ENCODE measurements around the gene SAMD4A. TPM values are rescaled to one million over a fixed set of nuclear protein-coding genes. Genes with fewer than 3 reads are reported as not detected.

Gene SAMD4A
- total RNA-seq, 1 experiment from 2014 or later, result 77.2 TPM

- Histone ChIP-seq H3K79me2 (ENCODE audit: low read length) (peaks cover 7% of the 10 kb centered on the region; the same call in 1 of the 2 replicates), H3K36me3 (ENCODE audit: insufficient read depth, low read length) (peaks cover 68% of the 10 kb centered on the region), H4K20me1 (ENCODE audit: insufficient read depth, low read depth, low read length) (no peaks in the 10 kb centered on the region), H3K27ac (ENCODE audit: low read length) (peak overlapping the region; percentile 97), H3K9ac (ENCODE audit: low read length) (no peak overlapping the region), H3K4me1 (ENCODE audit: low read length) (peaks cover 73% of the 10 kb centered on the region), H3K4me2 (ENCODE audit: low read depth, low read length, poor library complexity, severe bottlenecking) (peak overlapping the region; percentile 60), H3K27me3 (ENCODE audit: low read length) (no peaks in the 10 kb centered on the region), H3K9me3 (ENCODE audit: low read length) (no peaks in the 10 kb centered on the region), H3K9me2 (replicated peaks; ENCODE audit: insufficient read depth, low read length) (no peaks in the 10 kb centered on the region), H2AFZ (ENCODE audit: low read length) (no peak overlapping the region), H3K4me3 (ENCODE audit: low read length) (no peak overlapping the region)
- DNase-seq, result no peak
These were observed 203.3 kb downstream of the SAMD4A start for GRCh38 chr14:54769951-54770863.

GRCh38 chr14:54771411-54772027 is 204.6 kb downstream of the SAMD4A start:
- H3K4me1 ChIP-seq (ENCODE audit: low read length), result peaks cover 86% of the 10 kb centered on the region
- H3K27me3 ChIP-seq (ENCODE audit: low read length), result no peaks in the 10 kb centered on the region
- H3K27ac ChIP-seq (ENCODE audit: low read length), result peak overlapping the region; percentile 97
- peak overlapping the region; percentile 50 for H3K9ac ChIP-seq (ENCODE audit: low read length)
- no peaks in the 10 kb centered on the region for H4K20me1 ChIP-seq (ENCODE audit: insufficient read depth, low read depth, low read length)
- no peak for DNase-seq
- H3K9me3 ChIP-seq (ENCODE audit: low read length), result no peaks in the 10 kb centered on the region
- H3K9me2 ChIP-seq (replicated peaks; ENCODE audit: insufficient read depth, low read length), result no peaks in the 10 kb centered on the region
- peaks cover 7% of the 10 kb centered on the region; the same call in 1 of the 2 replicates for H3K79me2 ChIP-seq (ENCODE audit: low read length)
- H3K4me2 ChIP-seq (ENCODE audit: low read depth, low read length, poor library complexity, severe bottlenecking), result peak overlapping the region; percentile 60
- peak overlapping the region; percentile 23; the same call in 1 of the 2 replicates for H3K4me3 ChIP-seq (ENCODE audit: low read length)
- H3K36me3 ChIP-seq (ENCODE audit: insufficient read depth, low read length), result peaks cover 59% of the 10 kb centered on the region
- no peak overlapping the region for H2AFZ ChIP-seq (ENCODE audit: low read length)

GRCh38 chr14:54772451-54772881 is 205.5 kb downstream of the SAMD4A start:
- DNase-seq, result no peak
- no peaks in the 10 kb centered on the region for H3K9me3 ChIP-seq (ENCODE audit: low read length)
- H3K9ac ChIP-seq (ENCODE audit: low read length), result peak overlapping the region; percentile 50
- peaks cover 58% of the 10 kb centered on the region for H3K36me3 ChIP-seq (ENCODE audit: insufficient read depth, low read length)
- peaks cover 96% of the 10 kb centered on the region for H3K4me1 ChIP-seq (ENCODE audit: low read length)
- H3K4me2 ChIP-seq (ENCODE audit: low read depth, low read length, poor library complexity, severe bottlenecking), result peak overlapping the region; percentile 60
- H2AFZ ChIP-seq (ENCODE audit: low read length), result no peak overlapping the region
- H4K20me1 ChIP-seq (ENCODE audit: insufficient read depth, low read depth, low read length), result no peaks in the 10 kb centered on the region
- H3K79me2 ChIP-seq (ENCODE audit: low read length), result peaks cover 15% of the 10 kb centered on the region
- H3K27ac ChIP-seq (ENCODE audit: low read length), result peak overlapping the region; percentile 97
- peak overlapping the region; percentile 23 for H3K4me3 ChIP-seq (ENCODE audit: low read length)
- no peaks in the 10 kb centered on the region for H3K27me3 ChIP-seq (ENCODE audit: low read length)
- no peaks in the 10 kb centered on the region for H3K9me2 ChIP-seq (replicated peaks; ENCODE audit: insufficient read depth, low read length)

- H3K9me2 ChIP-seq (replicated peaks; ENCODE audit: insufficient read depth, low read length), result no peaks in the 10 kb centered on the region
- peak overlapping the region; percentile 2; the same call in 1 of the 2 replicates for H2AFZ ChIP-seq (ENCODE audit: low read length)
- peak overlapping the region; percentile 50 for H3K9ac ChIP-seq (ENCODE audit: low read length)
- H3K4me2 ChIP-seq (ENCODE audit: low read depth, low read length, poor library complexity, severe bottlenecking), result peak overlapping the region; percentile 60
- peak; percentile 90 for DNase-seq
- peak overlapping the region; percentile 97 for H3K27ac ChIP-seq (ENCODE audit: low read length)
- no peaks in the 10 kb centered on the region for H3K9me3 ChIP-seq (ENCODE audit: low read length)
- no peaks in the 10 kb centered on the region for H3K27me3 ChIP-seq (ENCODE audit: low read length)
- H3K79me2 ChIP-seq (ENCODE audit: low read length), result peaks cover 22% of the 10 kb centered on the region
- peak overlapping the region; percentile 23; the same call in 1 of the 2 replicates for H3K4me3 ChIP-seq (ENCODE audit: low read length)
- peaks cover 59% of the 10 kb centered on the region for H3K36me3 ChIP-seq (ENCODE audit: insufficient read depth, low read length)
- peaks cover 100% of the 10 kb centered on the region for H3K4me1 ChIP-seq (ENCODE audit: low read length)
- H4K20me1 ChIP-seq (ENCODE audit: insufficient read depth, low read depth, low read length), result no peaks in the 10 kb centered on the region
These were observed 206.5 kb downstream of the SAMD4A start for GRCh38 chr14:54773171-54774006.

- Histone ChIP-seq H3K27me3 (ENCODE audit: low read length) (no peaks in the 10 kb centered on the region), H3K4me3 (ENCODE audit: low read length) (peak overlapping the region; percentile 54; the same call in 1 of the 2 replicates), H2AFZ (ENCODE audit: low read length) (no peak overlapping the region), H3K9me2 (replicated peaks; ENCODE audit: insufficient read depth, low read length) (no peaks in the 10 kb centered on the region), H4K20me1 (ENCODE audit: insufficient read depth, low read depth, low read length) (no peaks in the 10 kb centered on the region), H3K36me3 (ENCODE audit: insufficient read depth, low read length) (peaks cover 65% of the 10 kb centered on the region), H3K27ac (ENCODE audit: low read length) (peak overlapping the region; percentile 97), H3K4me2 (ENCODE audit: low read depth, low read length, poor library complexity, severe bottlenecking) (peak overlapping the region; percentile 75), H3K9ac (ENCODE audit: low read length) (peak overlapping the region; percentile 75), H3K4me1 (ENCODE audit: low read length) (peaks cover 100% of the 10 kb centered on the region), H3K79me2 (ENCODE audit: low read length) (peaks cover 24% of the 10 kb centered on the region), H3K9me3 (ENCODE audit: low read length) (no peaks in the 10 kb centered on the region)
- no peak for DNase-seq
These were observed 207.9 kb downstream of the SAMD4A start for GRCh38 chr14:54774824-54775223.

- H3K36me3 ChIP-seq (ENCODE audit: insufficient read depth, low read length), result peaks cover 65% of the 10 kb centered on the region
- peaks cover 24% of the 10 kb centered on the region for H3K79me2 ChIP-seq (ENCODE audit: low read length)
- H3K4me2 ChIP-seq (ENCODE audit: low read depth, low read length, poor library complexity, severe bottlenecking), result peak overlapping the region; percentile 75
- H2AFZ ChIP-seq (ENCODE audit: low read length), result no peak overlapping the region
- no peaks in the 10 kb centered on the region for H3K9me2 ChIP-seq (replicated peaks; ENCODE audit: insufficient read depth, low read length)
- H3K27me3 ChIP-seq (ENCODE audit: low read length), result no peaks in the 10 kb centered on the region
- peak overlapping the region; percentile 54 for H3K4me3 ChIP-seq (ENCODE audit: low read length)
- H3K27ac ChIP-seq (ENCODE audit: low read length), result peak overlapping the region; percentile 97
- peak; percentile 82 for DNase-seq
- peak overlapping the region; percentile 75 for H3K9ac ChIP-seq (ENCODE audit: low read length)
- H4K20me1 ChIP-seq (ENCODE audit: insufficient read depth, low read depth, low read length), result no peaks in the 10 kb centered on the region
- H3K4me1 ChIP-seq (ENCODE audit: low read length), result peaks cover 100% of the 10 kb centered on the region
- no peaks in the 10 kb centered on the region for H3K9me3 ChIP-seq (ENCODE audit: low read length)
These were observed 208.7 kb downstream of the SAMD4A start for GRCh38 chr14:54775486-54776140.

GRCh38 chr14:54776361-54777001 is 209.6 kb downstream of the SAMD4A start:
- H4K20me1 ChIP-seq (ENCODE audit: insufficient read depth, low read depth, low read length), result no peaks in the 10 kb centered on the region
- peaks cover 100% of the 10 kb centered on the region for H3K4me1 ChIP-seq (ENCODE audit: low read length)
- H3K36me3 ChIP-seq (ENCODE audit: insufficient read depth, low read length), result peaks cover 62% of the 10 kb centered on the region
- H3K9ac ChIP-seq (ENCODE audit: low read length), result peak overlapping the region; percentile 75
- no peaks in the 10 kb centered on the region for H3K27me3 ChIP-seq (ENCODE audit: low read length)
- peak; percentile 96 for DNase-seq
- H3K9me2 ChIP-seq (replicated peaks; ENCODE audit: insufficient read depth, low read length), result no peaks in the 10 kb centered on the region
- peak overlapping the region; percentile 75 for H3K4me2 ChIP-seq (ENCODE audit: low read depth, low read length, poor library complexity, severe bottlenecking)
- H3K27ac ChIP-seq (ENCODE audit: low read length), result peak overlapping the region; percentile 97
- H3K79me2 ChIP-seq (ENCODE audit: low read length), result peaks cover 24% of the 10 kb centered on the region
- peak overlapping the region; percentile 54 for H3K4me3 ChIP-seq (ENCODE audit: low read length)
- H3K9me3 ChIP-seq (ENCODE audit: low read length), result no peaks in the 10 kb centered on the region
- H2AFZ ChIP-seq (ENCODE audit: low read length), result no peak overlapping the region

Data from Karpas-422 (cell line).